Ishikawa (cell line): Measurements from ENCODE around the gene MYL12A.

Experiments used
- CEBPB ChIP-seq: IDR thresholded peaks from 2 replicates; pipeline ENCODE4 v1.6.1; 2012
- EGR1 ChIP-seq: IDR thresholded peaks from 2 replicates; pipeline ENCODE4 v1.6.1; 2012
- EP300 ChIP-seq: IDR thresholded peaks from 2 replicates; pipeline ENCODE4 v1.6.1; 2012; ENCODE audit warnings: borderline replicate concordance
- FOXM1 ChIP-seq: IDR thresholded peaks from 2 replicates; pipeline ENCODE4 v1.6.1; 2012; ENCODE audit warnings: low read depth, borderline replicate concordance
- RAD21 ChIP-seq: IDR thresholded peaks from 2 replicates; pipeline ENCODE4 v1.6.1; 2012; ENCODE audit warnings: low read depth
- TAF1 ChIP-seq: IDR thresholded peaks from 2 replicates; pipeline ENCODE4 v1.6.1; 2012; ENCODE audit warnings: low read depth, mild to moderate bottlenecking
- TCF12 ChIP-seq: IDR thresholded peaks from 2 replicates; pipeline ENCODE4 v1.6.1; 2012; ENCODE audit warnings: low read depth
- ZBTB7A ChIP-seq: IDR thresholded peaks from 2 replicates; pipeline ENCODE4 v1.6.1; 2012; ENCODE audit warnings: low read depth
- TF ChIP-seq, protein P1 (sequence below): IDR thresholded peaks from 2 replicates; pipeline ENCODE4 v1.6.1; 2012

DNA sequence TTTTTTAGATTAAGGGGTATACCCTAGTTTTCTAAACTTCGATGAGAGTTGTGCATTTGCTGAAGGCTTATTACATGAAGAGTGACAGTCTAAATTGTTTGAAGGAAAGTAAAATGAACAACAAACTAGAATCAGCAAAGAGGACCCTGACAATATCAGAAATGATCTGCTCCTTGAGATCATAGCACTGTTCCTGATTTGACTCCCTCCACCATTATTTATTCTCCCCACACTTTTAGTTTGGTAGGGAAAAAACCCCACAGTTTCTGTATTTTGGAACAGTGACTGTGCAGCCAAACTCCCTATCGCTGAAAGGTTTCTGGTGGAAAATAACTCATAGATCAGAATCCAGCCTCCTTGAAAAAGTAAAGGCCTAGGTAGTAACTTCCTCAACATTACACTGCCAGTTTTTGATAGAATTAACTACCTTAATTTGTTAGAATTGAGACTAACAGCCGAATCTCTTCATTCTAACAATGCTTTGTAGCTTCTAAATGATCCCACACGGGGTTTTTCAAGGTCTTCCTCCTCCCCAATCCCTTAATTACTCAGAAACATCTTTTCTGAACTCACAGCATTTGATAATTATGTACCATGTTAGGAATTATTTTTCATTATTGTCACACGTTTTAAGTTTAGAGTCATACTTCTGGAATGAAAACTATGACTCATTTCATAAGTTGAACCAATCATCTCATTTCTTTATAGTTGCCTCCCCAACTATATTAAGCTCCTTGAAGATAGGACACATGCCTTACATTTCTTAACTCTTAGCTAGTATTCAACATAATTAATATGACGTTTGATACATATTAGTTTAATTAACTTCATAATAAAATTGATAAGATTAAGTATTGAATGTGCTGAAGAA lies 2.9 kb downstream of the MYL12A start:
- no peak for TF ChIP-seq EP300
- no peak for TF ChIP-seq TCF12
- no peak for TF ChIP-seq RAD21
- TF ChIP-seq CEBPB = no peak
- no peak for TF ChIP-seq EGR1
- TF ChIP-seq ZBTB7A = no peak
- TF ChIP-seq FOXM1 = no peak
- TF ChIP-seq TAF1 = no peak
- TF ChIP-seq, protein P1, sequence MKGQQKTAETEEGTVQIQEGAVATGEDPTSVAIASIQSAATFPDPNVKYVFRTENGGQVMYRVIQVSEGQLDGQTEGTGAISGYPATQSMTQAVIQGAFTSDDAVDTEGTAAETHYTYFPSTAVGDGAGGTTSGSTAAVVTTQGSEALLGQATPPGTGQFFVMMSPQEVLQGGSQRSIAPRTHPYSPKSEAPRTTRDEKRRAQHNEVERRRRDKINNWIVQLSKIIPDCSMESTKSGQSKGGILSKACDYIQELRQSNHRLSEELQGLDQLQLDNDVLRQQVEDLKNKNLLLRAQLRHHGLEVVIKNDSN = no peak
